IMR-90 (cell line): ENCODE measurements around the gene C21orf91. TPM values are rescaled to one million over a fixed set of nuclear protein-coding genes. Genes with fewer than 3 reads are reported as not detected.

ENCODE experiments used
- ATAC-seq: fragments of 200-7000 bp; cut with Tn5 transposase; 2 replicates; pipeline ENCODE4 v1.9.1; 2020; ENCODE audit warnings: low read depth, mild to moderate bottlenecking, moderate library complexity
- BruUV-seq: library from RNA; stranded (reverse); fragments of 400-500 nt; replicated peaks from 2 replicates; lab custom pipeline; 2021; lab: Mats Ljungman, UMichigan
- CTCF ChIA-PET: fragments of 300-600 bp; formaldehyde crosslinking; extraction: SDS; loops from one replicate; lab custom pipeline; 2021; ENCODE audit warnings: antibody characterized with exemption; lab: Yijun Ruan, JAX
- POLR2A ChIA-PET: fragments of 300-600 bp; sonication (Branson Sonifier 250); formaldehyde crosslinking; loops from one replicate; lab custom pipeline; 2022; ENCODE audit warnings: antibody characterized with exemption; ENCODE audit not compliant: unreplicated experiment; lab: Charles Lee
- DNase-seq: peaks from one replicate; pipeline ENCODE4 v3.0.0; 2013
- H2AFZ ChIP-seq: replicated peaks from 2 replicates; pipeline ENCODE3; 2013; ENCODE audit warnings: low read length, mild to moderate bottlenecking; ENCODE audit not compliant: poor library complexity
- H2AK5ac ChIP-seq: 2 replicates; pipeline ENCODE4 v1.6.1; 2013; ENCODE audit warnings: low read depth, low read length, inconsistent platforms
- H2AK9ac ChIP-seq: replicated peaks from 2 replicates; pipeline ENCODE3; 2013; ENCODE audit warnings: mild to moderate bottlenecking, low read depth, low read length, moderate library complexity; ENCODE audit not compliant: poor library complexity
- H2BK120ac ChIP-seq: 2 replicates; pipeline ENCODE4 v1.6.1; 2013; ENCODE audit warnings: low read depth, low read length, inconsistent platforms
- H2BK15ac ChIP-seq: 3 replicates; pipeline ENCODE4 v1.6.1; 2013; ENCODE audit warnings: low read depth, low read length, inconsistent platforms
- H2BK20ac ChIP-seq: 2 replicates; pipeline ENCODE4 v1.6.1; 2013; ENCODE audit warnings: low read depth, mild to moderate bottlenecking, inconsistent platforms, low read length, moderate library complexity
- H2BK5ac ChIP-seq: 2 replicates; pipeline ENCODE4 v1.6.1; 2013; ENCODE audit warnings: mild to moderate bottlenecking, low read depth, low read length, inconsistent platforms; ENCODE audit not compliant: poor library complexity, severe bottlenecking
- H3K14ac ChIP-seq: replicated peaks from 2 replicates; pipeline ENCODE4 v1.6.1; 2013; ENCODE audit warnings: low read depth, low read length, inconsistent platforms
- H3K18ac ChIP-seq: 2 replicates; pipeline ENCODE4 v1.6.1; 2013; ENCODE audit warnings: low read depth, low read length, control low read depth
- H3K23ac ChIP-seq: 2 replicates; pipeline ENCODE4 v1.6.1; 2013; ENCODE audit warnings: low read depth, low read length, inconsistent platforms
- H3K27ac ChIP-seq: 2 replicates; pipeline ENCODE4 v1.5.1; 2013; ENCODE audit warnings: mild to moderate bottlenecking, control low read depth, low read length; ENCODE audit not compliant: insufficient read depth
- H3K27me3 ChIP-seq: 2 replicates; pipeline ENCODE4 v1.6.1; 2013; ENCODE audit warnings: low read length; ENCODE audit not compliant: control insufficient read depth, insufficient read depth
- H3K36me3 ChIP-seq: 2 replicates; pipeline ENCODE4 v1.6.1; 2013; ENCODE audit warnings: low read length, mixed read lengths; ENCODE audit not compliant: control insufficient read depth, insufficient read depth
- H3K4ac ChIP-seq: 2 replicates; pipeline ENCODE4 v1.6.1; 2013; ENCODE audit warnings: low read depth, low read length, inconsistent platforms
- H3K4me1 ChIP-seq: 2 replicates; pipeline ENCODE4 v1.6.1; 2013; ENCODE audit warnings: low read length, mixed read lengths; ENCODE audit not compliant: control insufficient read depth, insufficient read depth
- H3K4me2 ChIP-seq: 2 replicates; pipeline ENCODE4 v1.6.1; 2013; ENCODE audit warnings: low read depth, mild to moderate bottlenecking, control low read depth, low read length, moderate library complexity
- H3K4me3 ChIP-seq: 2 replicates; pipeline ENCODE4 v1.5.1; 2013; ENCODE audit warnings: low read depth, mild to moderate bottlenecking, control low read depth, low read length, moderate library complexity; ENCODE audit not compliant: insufficient read depth
- H3K56ac ChIP-seq: 2 replicates; pipeline ENCODE4 v1.6.1; 2013; ENCODE audit warnings: low read length, inconsistent platforms; ENCODE audit not compliant: insufficient read depth; ENCODE audit errors: extremely low read depth
- H3K79me1 ChIP-seq, 2 experiments: 2 replicates each; pipeline ENCODE4 v1.6.1; 2013; ENCODE audit warnings: low read length in 2 of 2, inconsistent platforms in 1 of 2, low read depth in 1 of 2
- H3K9ac ChIP-seq: 2 replicates; pipeline ENCODE4 v1.6.1; 2013; ENCODE audit warnings: low read depth, low read length, control low read depth
- H3K9me1 ChIP-seq: 2 replicates; pipeline ENCODE4 v1.6.1; 2013; ENCODE audit warnings: low read length, inconsistent platforms; ENCODE audit not compliant: insufficient read depth
- H3K9me3 ChIP-seq: 2 replicates; pipeline ENCODE4 v1.6.1; 2013; ENCODE audit warnings: low read length; ENCODE audit not compliant: control insufficient read depth, insufficient read depth
- H4K20me1 ChIP-seq: 2 replicates; pipeline ENCODE4 v1.6.1; 2013; ENCODE audit warnings: low read length, inconsistent platforms; ENCODE audit not compliant: insufficient read depth
- H4K5ac ChIP-seq: 2 replicates; pipeline ENCODE4 v1.6.1; 2013; ENCODE audit warnings: mild to moderate bottlenecking, low read depth, low read length, control low read depth
- H4K8ac ChIP-seq, 2 experiments: 2 replicates each; pipeline ENCODE4 v1.6.1; 2013; ENCODE audit warnings: low read depth in 2 of 2, low read length in 2 of 2, control low read depth in 1 of 2, inconsistent platforms in 1 of 2
- H4K91ac ChIP-seq: 2 replicates; pipeline ENCODE4 v1.6.1; 2013; ENCODE audit warnings: low read depth, low read length, inconsistent platforms; ENCODE audit not compliant: insufficient read depth
- BHLHE40 ChIP-seq: fragments of 150-350 bp; IDR thresholded peaks from 2 replicates; pipeline ENCODE4 v1.6.1; 2016; ENCODE audit warnings: mild to moderate bottlenecking, low read depth, low read length
- CEBPB ChIP-seq: IDR thresholded peaks from 2 replicates; pipeline ENCODE4 v1.6.1; 2012; ENCODE audit warnings: low read depth, low read length, improper control_type of control experiment
- CHD1 ChIP-seq: IDR thresholded peaks from 2 replicates; pipeline ENCODE4 v1.6.1; 2012; ENCODE audit warnings: low read depth, low read length, improper control_type of control experiment
- ELK1 ChIP-seq: fragments of 150-350 bp; IDR thresholded peaks from 2 replicates; pipeline ENCODE4 v1.6.1; 2016; ENCODE audit warnings: low read depth, mild to moderate bottlenecking, low read length, moderate library complexity, borderline replicate concordance
- FOS ChIP-seq: fragments of 150-350 bp; IDR thresholded peaks from 2 replicates; pipeline ENCODE4 v1.6.1; 2016; ENCODE audit warnings: low read depth, low read length
- MAFK ChIP-seq: IDR thresholded peaks from 2 replicates; pipeline ENCODE4 v1.6.1; 2012; ENCODE audit warnings: low read depth, low read length, improper control_type of control experiment
- NFE2L2 ChIP-seq: fragments of 150-350 bp; IDR thresholded peaks from 2 replicates; pipeline ENCODE4 v1.6.1; 2016; ENCODE audit warnings: low read depth, mild to moderate bottlenecking, low read length
- POLR2A ChIP-seq: IDR thresholded peaks from 2 replicates; pipeline ENCODE4 v1.6.1; 2012; ENCODE audit warnings: mild to moderate bottlenecking, low read depth, low read length
- RAD21 ChIP-seq: IDR thresholded peaks from 2 replicates; pipeline ENCODE4 v1.6.1; 2012; ENCODE audit warnings: low read length, improper control_type of control experiment
- RCOR1 ChIP-seq: IDR thresholded peaks from 2 replicates; pipeline ENCODE4 v1.6.1; 2012; ENCODE audit warnings: mild to moderate bottlenecking, low read length, improper control_type of control experiment; ENCODE audit not compliant: insufficient replicate concordance
- RFX5 ChIP-seq: IDR thresholded peaks from 2 replicates; pipeline ENCODE4 v1.8.0; 2012; ENCODE audit warnings: low read depth, mild to moderate bottlenecking, low read length, moderate library complexity
- SMC3 ChIP-seq: fragments of 150-350 bp; IDR thresholded peaks from 2 replicates; pipeline ENCODE4 v1.6.1; 2016; ENCODE audit warnings: low read depth, mild to moderate bottlenecking, antibody characterized with exemption, low read length, moderate library complexity
- USF2 ChIP-seq: fragments of 150-350 bp; IDR thresholded peaks from 2 replicates; pipeline ENCODE4 v1.6.1; 2017; ENCODE audit warnings: mild to moderate bottlenecking, antibody characterized with exemption, low read length, low read depth
- WGBS, 2 experiments: methylation state at CpG; one replicate each; pipeline versions ENCODE4 v1.1.5 to v1.1.7; 2013; ENCODE audit warnings: missing lambda C conversion rate in 2 of 2; ENCODE audit not compliant: insufficient read length in 1 of 2; ENCODE audit errors: extremely low coverage in 2 of 2; 5-methylcytosine and 5-hydroxymethylcytosine counted together
- dilution Hi-C: fragments of 300-500 bp; cut with HindIII; formaldehyde crosslinking; loops from one replicate; pipeline ENCODE4 v1.14.3; 2018; ENCODE audit warnings: low sequenced_read_pairs; ENCODE audit not compliant: unreplicated experiment
- in situ Hi-C: fragments of 300-500 bp; cut with MboI; formaldehyde crosslinking; loops from 3 replicates; pipeline ENCODE4 v1.14.3; 2019; ENCODE audit warnings: low sequenced_read_pairs, inconsistent platforms, mixed read lengths
- intact Hi-C: fragments of 100-400 bp; cut with micrococcal nuclease; formaldehyde crosslinking; loops from 2 replicates; pipeline ENCODE4 v1.10.0; 2022
- polyA plus RNA-seq, 3 experiments: library from polyadenylated mRNA; depleted of rRNA; stranded (reverse); fragments of >200 nt; gene quantifications; 2 replicates each; pipeline ENCODE4 v1.2.3, GENCODE V29; 2012; ENCODE audit warnings: low replicate concordance in 1 of 3
- total RNA-seq: library from RNA; depleted of rRNA; stranded (reverse); fragments of >200 nt; gene quantifications from 2 replicates; pipeline ENCODE4 v1.2.3, GENCODE V29; 2012

The C21orf91 gene
- total and polyA plus RNA-seq, 2 of the 4 experiments (the other 2 are of a cell fraction): 3.7 to 9.3 TPM

GRCh38 chr21:17757671-17758070, 61.5 kb downstream of the C21orf91 start:
- Histone ChIP-seq H2AFZ (no peak overlapping the region), H4K91ac (no peak overlapping the region), H2BK5ac (no peak overlapping the region), H3K9me3 (no peaks in the 10 kb centered on the region), H3K36me3 (no peaks in the 10 kb centered on the region), H3K4me2 (no peak overlapping the region), H2BK120ac (no peak overlapping the region), H3K4ac (no peak overlapping the region), H3K9me1 (no peaks in the 10 kb centered on the region), H3K79me1 (no peaks in the 10 kb centered on the region), H3K4me1 (no peaks in the 10 kb centered on the region), H3K56ac (no peak overlapping the region), H3K14ac (no peak overlapping the region), H4K20me1 (no peaks in the 10 kb centered on the region), H4K5ac (no peak overlapping the region), H4K8ac (no peak overlapping the region), H3K18ac (no peak overlapping the region), H3K4me3 (no peak overlapping the region), H2AK5ac (no peak overlapping the region), H2BK15ac (no peak overlapping the region), H2AK9ac (no peak overlapping the region), H3K9ac (no peak overlapping the region), H3K27me3 (no peaks in the 10 kb centered on the region), H3K23ac (no peak overlapping the region), H2BK20ac (no peak overlapping the region), H3K27ac (no peak overlapping the region)
- 80% methylated on average over 1 of the region's 20 CpGs; no CpG with 5 or more reads in 1 of the 2 experiments for WGBS, 2 experiments
- no TSS peak for BruUV-seq
- POLR2A ChIA-PET: no interaction called here
- TF ChIP-seq ELK1 (no peak), RAD21 (no peak), MAFK (no peak), CEBPB (no peak), SMC3 (no peak), FOS (no peak), BHLHE40 (no peak), NFE2L2 (no peak), POLR2A (no peak), CHD1 (no peak), USF2 (no peak), RFX5 (no peak), RCOR1 (no peak)
- ATAC-seq (no peak), DNase-seq (no peak)
- in situ Hi-C loops (no loop called here), dilution Hi-C loops (no loop called here), intact Hi-C loops (no loop called here)
- CTCF ChIA-PET: interaction anchor here (0.7 kb wide), 1 partner anchor 27 kb away, joined by 3 read pairs; no protein-coding TSS in a partner anchor
